SU-DHL-6 (cell line): ENCODE results near the gene WASF3.

Experiments
- H2AFZ ChIP-seq: fragments of 200-600 bp; sonication (generic); 2 replicates; pipeline ENCODE4 v1.6.1; 2014; ENCODE audit warnings: low read depth, mild to moderate bottlenecking, moderate library complexity, mixed read lengths, antibody characterized with exemption, low read length; ENCODE audit not compliant: severe bottlenecking
- H3F3A ChIP-seq: fragments of 200-600 bp; shearing (Covaris generic); 2 replicates; pipeline ENCODE4 v1.6.0; 2016; ENCODE audit warnings: antibody characterized with exemption, mild to moderate bottlenecking; ENCODE audit not compliant: insufficient read depth
- H3K27ac ChIP-seq: fragments of 200-600 bp; sonication (generic); 2 replicates; pipeline ENCODE4 v1.5.1; 2016; ENCODE audit warnings: low read depth, mild to moderate bottlenecking, low read length, moderate library complexity, mixed read lengths
- H3K27me3 ChIP-seq: fragments of 200-600 bp; sonication (generic), shearing (Covaris generic); 2 replicates; pipeline ENCODE4 v1.6.0; 2014; ENCODE audit warnings: mild to moderate bottlenecking, low read length
- H3K36me3 ChIP-seq: fragments of 200-600 bp; sonication (generic); 2 replicates; pipeline ENCODE4 v1.6.1; 2014; ENCODE audit warnings: mild to moderate bottlenecking, low read length, mixed read lengths
- H3K4me2 ChIP-seq: fragments of 300-600, 200-600 bp; shearing (Covaris generic), sonication (generic); 2 replicates; pipeline ENCODE4 v1.6.0; 2014; ENCODE audit warnings: low read length, low read depth, mild to moderate bottlenecking; ENCODE audit not compliant: poor library complexity, severe bottlenecking
- H3K4me3 ChIP-seq: fragments of 200-600 bp; sonication (generic); 2 replicates; pipeline ENCODE4 v1.5.1; 2014; ENCODE audit warnings: antibody characterized with exemption, low read length, mild to moderate bottlenecking, mixed read lengths; ENCODE audit not compliant: insufficient read depth, poor library complexity, severe bottlenecking
- H3K79me2 ChIP-seq: fragments of 200-600 bp; sonication (generic); 2 replicates; pipeline ENCODE4 v1.6.1; 2014; ENCODE audit warnings: mild to moderate bottlenecking, low read length, moderate library complexity; ENCODE audit not compliant: insufficient read depth
- H3K9ac ChIP-seq: fragments of 200-600 bp; sonication (generic); 2 replicates; pipeline ENCODE4 v1.7.0; 2014; ENCODE audit warnings: mild to moderate bottlenecking, low read length
- H3K9me2 ChIP-seq: fragments of 200-600 bp; sonication (generic); replicated peaks from 2 replicates; pipeline ENCODE4 v1.6.1; 2014; ENCODE audit warnings: low read length; ENCODE audit not compliant: insufficient read depth
- H3K9me3 ChIP-seq: fragments of 200-600 bp; sonication (generic); 2 replicates; pipeline ENCODE4 v1.6.1; 2014; ENCODE audit warnings: low read length, mixed read lengths; ENCODE audit not compliant: insufficient read depth
- H4K20me1 ChIP-seq: fragments of 200-600 bp; sonication (generic); 2 replicates; pipeline ENCODE4 v1.6.1; 2014; ENCODE audit warnings: low read depth, mild to moderate bottlenecking, antibody characterized with exemption, low read length, moderate library complexity, mixed read lengths
- CTCF ChIP-seq: fragments of 200-600 bp; sonication (generic); IDR thresholded peaks from one replicate; pipeline ENCODE4 v1.5.1; 2017; ENCODE audit warnings: antibody characterized with exemption, mild to moderate bottlenecking, low read length, moderate library complexity; ENCODE audit not compliant: insufficient read depth, poor library complexity, severe bottlenecking
- EZH2phosphoT487 ChIP-seq: fragments of 200-600 bp; sonication (generic), shearing (Covaris generic); conservative IDR thresholded peaks from 2 replicates; pipeline ENCODE4 v1.6.1; 2018; ENCODE audit warnings: mild to moderate bottlenecking, antibody characterized with exemption, low read length, moderate library complexity, mixed read lengths

Gene WASF3

GRCh38 chr13:26561067-26561466 is 3.6 kb downstream of the WASF3 start:
- Histone ChIP-seq H3F3A (no peaks in the 10 kb centered on the region), H3K27ac (no peak overlapping the region), H3K79me2 (no peaks in the 10 kb centered on the region), H3K9ac (no peak overlapping the region), H3K27me3 (no peaks in the 10 kb centered on the region), H3K4me2 (no peak overlapping the region), H3K4me3 (no peak overlapping the region), H2AFZ (no peak overlapping the region), H3K9me3 (no peaks in the 10 kb centered on the region), H3K9me2 (no peaks in the 10 kb centered on the region), H4K20me1 (no peaks in the 10 kb centered on the region), H3K36me3 (no peaks in the 10 kb centered on the region)
- no peak for TF ChIP-seq EZH2phosphoT487
- TF ChIP-seq CTCF = no peak

GRCh38 chr13:26561651-26562511 is 4.4 kb downstream of the WASF3 start:
- Histone ChIP-seq H3K27ac (no peak overlapping the region), H3K79me2 (no peaks in the 10 kb centered on the region)
- TF ChIP-seq EZH2phosphoT487 = no peak
- no peak for TF ChIP-seq CTCF

GRCh38 chr13:26562512-26562890 is 5.0 kb downstream of the WASF3 start:
- H3K4me2 ChIP-seq = no peak overlapping the region
- H3K79me2 ChIP-seq = no peaks in the 10 kb centered on the region
- no peak overlapping the region for H3K27ac ChIP-seq
- no peaks in the 10 kb centered on the region for H3F3A ChIP-seq
- no peak overlapping the region for H3K9ac ChIP-seq
- no peaks in the 10 kb centered on the region for H3K36me3 ChIP-seq
- no peak overlapping the region for H2AFZ ChIP-seq
- H3K27me3 ChIP-seq = no peaks in the 10 kb centered on the region
- no peaks in the 10 kb centered on the region for H4K20me1 ChIP-seq
- TF ChIP-seq EZH2phosphoT487 = no peak
- TF ChIP-seq CTCF = no peak
- no peaks in the 10 kb centered on the region for H3K9me3 ChIP-seq
- H3K9me2 ChIP-seq = no peaks in the 10 kb centered on the region
- no peak overlapping the region for H3K4me3 ChIP-seq

More at GRCh38 chr13:26561651-26562511, 4.4 kb downstream of the WASF3 start:
- no peaks in the 10 kb centered on the region for H3K9me3 ChIP-seq
- no peaks in the 10 kb centered on the region for H3K36me3 ChIP-seq
- H2AFZ ChIP-seq = no peak overlapping the region
- no peaks in the 10 kb centered on the region for H3K9me2 ChIP-seq
- no peak overlapping the region for H3K4me3 ChIP-seq
- no peaks in the 10 kb centered on the region for H3K27me3 ChIP-seq
- H4K20me1 ChIP-seq = no peaks in the 10 kb centered on the region
- H3K9ac ChIP-seq = no peak overlapping the region
- H3F3A ChIP-seq = no peaks in the 10 kb centered on the region
- H3K4me2 ChIP-seq = no peak overlapping the region
